ENCODE results near the gene ARRDC3.

DNA sequence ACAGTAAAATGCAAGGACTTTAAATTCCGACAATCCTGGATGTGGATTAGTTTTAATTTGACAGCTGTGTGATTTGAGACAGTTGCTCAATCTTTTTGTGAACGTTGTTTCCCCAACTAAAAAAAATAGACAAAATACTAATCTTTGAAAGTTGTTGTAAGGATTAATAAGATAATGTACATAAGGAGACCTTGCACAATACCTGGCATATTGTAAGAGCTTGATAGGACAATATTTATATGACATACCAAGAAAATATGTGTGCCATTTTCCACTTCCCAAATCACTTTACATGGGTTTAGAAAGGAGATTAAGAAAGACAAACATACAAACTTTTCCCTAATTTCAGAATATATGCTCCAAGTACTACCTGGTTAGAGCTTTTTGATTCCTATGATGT is 25.3 kb downstream of the ARRDC3 start:
- TF ChIP-seq, protein P1, sequence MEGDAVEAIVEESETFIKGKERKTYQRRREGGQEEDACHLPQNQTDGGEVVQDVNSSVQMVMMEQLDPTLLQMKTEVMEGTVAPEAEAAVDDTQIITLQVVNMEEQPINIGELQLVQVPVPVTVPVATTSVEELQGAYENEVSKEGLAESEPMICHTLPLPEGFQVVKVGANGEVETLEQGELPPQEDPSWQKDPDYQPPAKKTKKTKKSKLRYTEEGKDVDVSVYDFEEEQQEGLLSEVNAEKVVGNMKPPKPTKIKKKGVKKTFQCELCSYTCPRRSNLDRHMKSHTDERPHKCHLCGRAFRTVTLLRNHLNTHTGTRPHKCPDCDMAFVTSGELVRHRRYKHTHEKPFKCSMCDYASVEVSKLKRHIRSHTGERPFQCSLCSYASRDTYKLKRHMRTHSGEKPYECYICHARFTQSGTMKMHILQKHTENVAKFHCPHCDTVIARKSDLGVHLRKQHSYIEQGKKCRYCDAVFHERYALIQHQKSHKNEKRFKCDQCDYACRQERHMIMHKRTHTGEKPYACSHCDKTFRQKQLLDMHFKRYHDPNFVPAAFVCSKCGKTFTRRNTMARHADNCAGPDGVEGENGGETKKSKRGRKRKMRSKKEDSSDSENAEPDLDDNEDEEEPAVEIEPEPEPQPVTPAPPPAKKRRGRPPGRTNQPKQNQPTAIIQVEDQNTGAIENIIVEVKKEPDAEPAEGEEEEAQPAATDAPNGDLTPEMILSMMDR (IDR thresholded peaks at IDR 0.05; ENCODE audit: poor library complexity), result no peak
- TF ChIP-seq EZH2 (IDR thresholded peaks at IDR 0.05; ENCODE audit: borderline replicate concordance) (no peak), EZH2phosphoT487 (IDR thresholded peaks at IDR 0.05; ENCODE audit: low read depth, severe bottlenecking, unreplicated experiment) (no peak)
